Neuron (in vitro differentiated cells): ENCODE results near the gene KIAA1328.

ENCODE experiments used
- H2AFZ ChIP-seq: one replicate; pipeline ENCODE4 v1.6.1; 2013; ENCODE audit warnings: low read depth, mild to moderate bottlenecking, inconsistent platforms, low read length, moderate library complexity
- H3K27me3 ChIP-seq: one replicate; pipeline ENCODE4 v1.6.1; 2013; ENCODE audit warnings: low read length; ENCODE audit not compliant: insufficient read depth
- H3K36me3 ChIP-seq: one replicate; pipeline ENCODE4 v1.6.1; 2013; ENCODE audit warnings: low read length; ENCODE audit not compliant: insufficient read depth
- H3K4me1 ChIP-seq: one replicate; pipeline ENCODE4 v1.6.1; 2013; ENCODE audit warnings: low read length; ENCODE audit not compliant: insufficient read depth
- H3K4me3 ChIP-seq: 2 replicates; pipeline ENCODE4 v1.5.1; 2013; ENCODE audit warnings: mild to moderate bottlenecking, low read length, moderate library complexity
- H3K9me3 ChIP-seq: one replicate; pipeline ENCODE4 v1.6.1; 2013; ENCODE audit warnings: low read length

KIAA1328 gene

GRCh38 chr18:37188016-37188791 lies 359.3 kb downstream of the KIAA1328 start:
- Histone ChIP-seq H3K36me3 (no peaks in the 10 kb centered on the region), H3K27me3 (no peaks in the 10 kb centered on the region), H3K4me1 (peaks cover 4% of the 10 kb centered on the region), H3K9me3 (no peaks in the 10 kb centered on the region), H2AFZ (no peak overlapping the region), H3K4me3 (no peak overlapping the region)

- no peaks in the 10 kb centered on the region for H3K27me3 ChIP-seq
- peaks cover 2% of the 10 kb centered on the region for H3K9me3 ChIP-seq
- no peak overlapping the region for H3K4me3 ChIP-seq
- no peaks in the 10 kb centered on the region for H3K4me1 ChIP-seq
- H2AFZ ChIP-seq, result no peak overlapping the region
- no peaks in the 10 kb centered on the region for H3K36me3 ChIP-seq
These were observed 370.8 kb downstream of the KIAA1328 start for GRCh38 chr18:37199741-37200140.

- Histone ChIP-seq H3K36me3 (no peaks in the 10 kb centered on the region), H2AFZ (no peak overlapping the region), H3K27me3 (no peaks in the 10 kb centered on the region), H3K9me3 (peaks cover 2% of the 10 kb centered on the region), H3K4me3 (no peak overlapping the region), H3K4me1 (no peaks in the 10 kb centered on the region)
These were observed 378.4 kb downstream of the KIAA1328 start for GRCh38 chr18:37207343-37207742.

- Histone ChIP-seq H3K27me3 (no peaks in the 10 kb centered on the region), H3K9me3 (no peaks in the 10 kb centered on the region), H3K36me3 (no peaks in the 10 kb centered on the region), H3K4me1 (no peaks in the 10 kb centered on the region), H2AFZ (no peak overlapping the region), H3K4me3 (no peak overlapping the region)
These were observed 381.9 kb downstream of the KIAA1328 start for GRCh38 chr18:37210781-37211180.

- H2AFZ ChIP-seq, result no peak overlapping the region
- no peaks in the 10 kb centered on the region for H3K36me3 ChIP-seq
- H3K9me3 ChIP-seq, result no peaks in the 10 kb centered on the region
- H3K27me3 ChIP-seq, result no peaks in the 10 kb centered on the region
- no peaks in the 10 kb centered on the region for H3K4me1 ChIP-seq
- no peak overlapping the region for H3K4me3 ChIP-seq
These were observed 389.2 kb downstream of the KIAA1328 start for GRCh38 chr18:37218022-37218590.

GRCh38 chr18:37219257-37219656 lies 390.3 kb downstream of the KIAA1328 start:
- H3K9me3 ChIP-seq, result no peaks in the 10 kb centered on the region
- H2AFZ ChIP-seq, result no peak overlapping the region
- H3K4me3 ChIP-seq, result no peak overlapping the region
- H3K27me3 ChIP-seq, result no peaks in the 10 kb centered on the region
- H3K4me1 ChIP-seq, result no peaks in the 10 kb centered on the region
- no peaks in the 10 kb centered on the region for H3K36me3 ChIP-seq

- no peaks in the 10 kb centered on the region for H3K27me3 ChIP-seq
- H3K36me3 ChIP-seq, result no peaks in the 10 kb centered on the region
- H3K4me3 ChIP-seq, result no peak overlapping the region
- no peaks in the 10 kb centered on the region for H3K9me3 ChIP-seq
- H2AFZ ChIP-seq, result no peak overlapping the region
- H3K4me1 ChIP-seq, result no peaks in the 10 kb centered on the region
These were observed 393.5 kb downstream of the KIAA1328 start for GRCh38 chr18:37222354-37222998.

GRCh38 chr18:37222999-37223378 lies 394.1 kb downstream of the KIAA1328 start:
- Histone ChIP-seq H3K4me3 (no peak overlapping the region), H3K9me3 (no peaks in the 10 kb centered on the region), H3K27me3 (no peaks in the 10 kb centered on the region), H3K4me1 (no peaks in the 10 kb centered on the region), H3K36me3 (no peaks in the 10 kb centered on the region), H2AFZ (no peak overlapping the region)

- no peaks in the 10 kb centered on the region for H3K36me3 ChIP-seq
- no peak overlapping the region for H3K4me3 ChIP-seq
- no peak overlapping the region for H2AFZ ChIP-seq
- H3K4me1 ChIP-seq, result no peaks in the 10 kb centered on the region
- no peaks in the 10 kb centered on the region for H3K27me3 ChIP-seq
- no peaks in the 10 kb centered on the region for H3K9me3 ChIP-seq
These were observed 396.4 kb downstream of the KIAA1328 start for GRCh38 chr18:37225279-37225678.

- no peaks in the 10 kb centered on the region for H3K36me3 ChIP-seq
These were observed 401.8 kb downstream of the KIAA1328 start for GRCh38 chr18:37230768-37231167.

GRCh38 chr18:37231251-37231650 lies 402.3 kb downstream of the KIAA1328 start:
- Histone ChIP-seq H2AFZ (no peak overlapping the region), H3K4me3 (no peak overlapping the region), H3K27me3 (no peaks in the 10 kb centered on the region), H3K36me3 (no peaks in the 10 kb centered on the region), H3K4me1 (no peaks in the 10 kb centered on the region), H3K9me3 (no peaks in the 10 kb centered on the region)

More at GRCh38 chr18:37230768-37231167, 401.8 kb downstream of the KIAA1328 start:
- Histone ChIP-seq H3K4me3 (no peak overlapping the region), H3K9me3 (no peaks in the 10 kb centered on the region), H3K4me1 (no peaks in the 10 kb centered on the region), H3K27me3 (no peaks in the 10 kb centered on the region), H2AFZ (no peak overlapping the region)

- no peaks in the 10 kb centered on the region for H3K9me3 ChIP-seq
- H3K27me3 ChIP-seq, result no peaks in the 10 kb centered on the region
- no peaks in the 10 kb centered on the region for H3K36me3 ChIP-seq
- H3K4me3 ChIP-seq, result no peak overlapping the region
- no peaks in the 10 kb centered on the region for H3K4me1 ChIP-seq
- H2AFZ ChIP-seq, result no peak overlapping the region
These were observed 406.7 kb downstream of the KIAA1328 start for GRCh38 chr18:37235583-37235982.

- no peak overlapping the region for H2AFZ ChIP-seq
- H3K36me3 ChIP-seq, result no peaks in the 10 kb centered on the region
- H3K4me1 ChIP-seq, result no peaks in the 10 kb centered on the region
- no peaks in the 10 kb centered on the region for H3K9me3 ChIP-seq
- H3K4me3 ChIP-seq, result no peak overlapping the region
- peaks cover 4% of the 10 kb centered on the region for H3K27me3 ChIP-seq
These were observed 409.6 kb downstream of the KIAA1328 start for GRCh38 chr18:37238282-37239108.
